Ovary (tissue), 3 donors: Measurements from ENCODE around the gene EMID1.

Experiments used
- POLR2A ChIP-seq: fragments of 450-650 bp; IDR thresholded peaks from one replicate; pipeline ENCODE4 v1.6.1; 2017; ENCODE audit warnings: antibody characterized with exemption, mild to moderate bottlenecking, moderate library complexity
- TF ChIP-seq, protein P1 (sequence below), 3 donors: fragments of 450-650 bp in 2 of 3; fragments of 200-600 bp in 1 of 3; IDR thresholded peaks; one replicate each; pipeline versions ENCODE4 v1.5.1 to v1.8.0; 2016 to 2022; ENCODE audit warnings: antibody characterized with exemption in 3 of 3, mild to moderate bottlenecking in 1 of 3
- donor health status: DM: no; HTN: no; CAD: no.

DNA sequence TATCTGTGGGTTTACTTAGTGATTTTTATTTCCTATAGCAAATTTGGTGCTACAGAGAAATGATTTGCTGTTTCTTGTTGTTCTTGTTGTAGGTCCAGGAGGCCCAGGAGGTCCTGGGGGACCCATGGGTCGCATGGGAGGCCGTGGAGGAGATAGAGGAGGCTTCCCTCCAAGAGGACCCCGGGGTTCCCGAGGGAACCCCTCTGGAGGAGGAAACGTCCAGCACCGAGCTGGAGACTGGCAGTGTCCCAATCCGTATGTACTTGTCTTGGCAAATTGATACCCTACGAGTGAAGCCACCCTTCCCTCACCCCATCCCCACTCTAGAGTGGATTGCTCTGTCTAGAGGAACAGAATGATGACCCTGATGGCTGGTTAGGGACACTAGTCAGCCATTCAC, 92.9 kb downstream of the EMID1 start:
- no peak for TF ChIP-seq POLR2A
- TF ChIP-seq, protein P1, sequence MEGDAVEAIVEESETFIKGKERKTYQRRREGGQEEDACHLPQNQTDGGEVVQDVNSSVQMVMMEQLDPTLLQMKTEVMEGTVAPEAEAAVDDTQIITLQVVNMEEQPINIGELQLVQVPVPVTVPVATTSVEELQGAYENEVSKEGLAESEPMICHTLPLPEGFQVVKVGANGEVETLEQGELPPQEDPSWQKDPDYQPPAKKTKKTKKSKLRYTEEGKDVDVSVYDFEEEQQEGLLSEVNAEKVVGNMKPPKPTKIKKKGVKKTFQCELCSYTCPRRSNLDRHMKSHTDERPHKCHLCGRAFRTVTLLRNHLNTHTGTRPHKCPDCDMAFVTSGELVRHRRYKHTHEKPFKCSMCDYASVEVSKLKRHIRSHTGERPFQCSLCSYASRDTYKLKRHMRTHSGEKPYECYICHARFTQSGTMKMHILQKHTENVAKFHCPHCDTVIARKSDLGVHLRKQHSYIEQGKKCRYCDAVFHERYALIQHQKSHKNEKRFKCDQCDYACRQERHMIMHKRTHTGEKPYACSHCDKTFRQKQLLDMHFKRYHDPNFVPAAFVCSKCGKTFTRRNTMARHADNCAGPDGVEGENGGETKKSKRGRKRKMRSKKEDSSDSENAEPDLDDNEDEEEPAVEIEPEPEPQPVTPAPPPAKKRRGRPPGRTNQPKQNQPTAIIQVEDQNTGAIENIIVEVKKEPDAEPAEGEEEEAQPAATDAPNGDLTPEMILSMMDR (IDR thresholded peaks at IDR 0.05): no peak
